Upper lobe of left lung (tissue), 6 donors: ENCODE results near the gene ABCF1. TPM values are rescaled to one million over a fixed set of nuclear protein-coding genes. Genes with fewer than 3 reads are reported as not detected.

Source experiments
- ATAC-seq, 2 donors: fragments of 200-7000 bp; cut with Tn5 transposase; one replicate each; pipeline ENCODE4 v1.9.1; 2022; ENCODE audit warnings: mild to moderate bottlenecking in 2 of 2, moderate library complexity in 2 of 2; ENCODE audit not compliant: low FRiP score in 2 of 2
- DNase-seq, 2 donors: peaks; one replicate each; pipeline ENCODE4 v3.0.0-alpha.2; 2019 to 2020
- H3K27ac ChIP-seq, 4 donors: fragments of 200-600 bp; sonication (generic); one replicate each; pipeline ENCODE4 v1.5.1; 2016 to 2019
- H3K27me3 ChIP-seq, 4 donors: fragments of 200-600 bp; sonication (generic); one replicate each; pipeline ENCODE4 v1.5.1; 2017 to 2019
- H3K36me3 ChIP-seq, 4 donors: fragments of 200-600 bp; sonication (generic); one replicate each; pipeline ENCODE4 v1.5.1; 2016 to 2019
- H3K4me1 ChIP-seq, 4 donors: fragments of 200-600 bp; sonication (generic); one replicate each; pipeline ENCODE4 v1.5.1; 2018 to 2019
- H3K4me3 ChIP-seq, 4 donors: fragments of 200-600 bp; sonication (generic); one replicate each; pipeline ENCODE4 v1.5.1; 2017 to 2019; ENCODE audit warnings: mild to moderate bottlenecking in 2 of 4, moderate library complexity in 1 of 4
- H3K9me3 ChIP-seq, 4 donors: fragments of 200-600 bp; sonication (generic); one replicate each; pipeline ENCODE4 v1.5.1; 2018 to 2019
- CTCF ChIP-seq, 6 experiments: fragments of 450-650 bp in 4 of 6; fragments of 200-600 bp in 2 of 6; sonication (generic) in 2 of 6; IDR thresholded peaks; one replicate each; pipeline ENCODE4 v1.5.1; 2016 to 2019; ENCODE audit warnings: antibody characterized with exemption in 6 of 6
- EP300 ChIP-seq, 4 donors: sonication (generic); formaldehyde crosslinking; IDR thresholded peaks; one replicate each; pipeline ENCODE4 v1.5.1; 2017; ENCODE audit warnings: antibody characterized with exemption in 4 of 4, control low read depth in 2 of 4
- POLR2A ChIP-seq, 4 donors: fragments of 450-650 bp; IDR thresholded peaks; one replicate each; pipeline ENCODE4 v1.5.1; 2016 to 2017; ENCODE audit warnings: antibody characterized with exemption in 4 of 4, mild to moderate bottlenecking in 2 of 4
- POLR2AphosphoS5 ChIP-seq, 2 donors: sonication (generic); formaldehyde crosslinking; IDR thresholded peaks; one replicate each; pipeline ENCODE4 v1.5.1; 2017; ENCODE audit warnings: antibody characterized with exemption in 2 of 2
- WGBS, 2 donors: methylation state at CpG; one replicate each; pipeline ENCODE4 v1.1.5; 2017 to 2018; 5-methylcytosine and 5-hydroxymethylcytosine counted together
- total RNA-seq, 6 donors: library from RNA; depleted of rRNA in 4 of 6; stranded (reverse); fragments of >200 nt in 4 of 6; gene quantifications; one replicate each; pipeline versions ENCODE4 v1.1.0 to v1.2.1, GENCODE V29; 2016 to 2021
- donor health status: DM: no; HTN: no; CAD: no; lungs with moderate emphysema.
- donor health status: DM: no; HTN: yes; CAD: no; lungs with severe emphysema.

ABCF1 gene
- total RNA-seq, 6 donors from 2014 or later: 41.2 to 57.6 (median 52.9) TPM

GRCh38 chr6:30618270-30618797 lies 47.1 kb downstream of the ABCF1 start:
- Histone ChIP-seq H3K4me3 (peak overlapping the region; percentile 57 to 87 (median 70)), H3K9me3 (no peaks in the 10 kb centered on the region), H3K4me1 (peaks cover 23 to 31% (median 25%) of the 10 kb centered on the region in 4 donors), H3K27ac (peak overlapping the region; percentile 95 to 98 (median 96)), H3K27me3 (no peaks in the 10 kb centered on the region), H3K36me3 (peaks cover 23 to 61% (median 35%) of the 10 kb centered on the region in 4 donors)
- ATAC-seq (no peak), DNase-seq (no peak)
- TF ChIP-seq EP300 (IDR thresholded peaks at IDR 0.05) (no peak), CTCF (IDR thresholded peaks at IDR 0.05) (no peak), POLR2A (IDR thresholded peaks at IDR 0.05) (no peak), POLR2AphosphoS5 (IDR thresholded peaks at IDR 0.05) (no peak)
- WGBS, 2 donors: 4 to 8% methylated on average over 8 of the region's 8 CpGs

DNA sequence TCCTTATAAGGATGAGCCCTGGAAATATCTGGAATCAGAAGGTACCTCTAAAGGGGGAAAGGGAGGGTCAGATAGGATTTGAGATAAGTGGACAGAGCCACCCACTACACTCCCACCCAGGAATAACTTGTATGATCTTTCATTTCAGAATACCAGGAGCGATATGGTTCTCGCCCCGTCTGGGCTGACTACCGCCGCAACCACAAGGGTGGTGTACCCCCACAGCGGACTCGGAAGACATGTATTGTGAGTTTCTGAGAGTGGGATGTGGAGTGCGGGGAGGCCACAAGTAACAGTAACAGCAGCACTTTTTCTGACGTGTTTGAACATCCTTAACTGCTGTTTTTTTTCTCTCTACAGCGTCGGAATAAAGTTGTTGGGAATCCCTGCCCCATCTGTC lies 48.3 kb downstream of the ABCF1 start:
- WGBS, 2 donors: 95 to 97% methylated on average over 11 of the region's 11 CpGs
- Histone ChIP-seq H3K4me1 (peaks cover 11 to 19% (median 13%) of the 10 kb centered on the region in 4 donors), H3K4me3 (no peak overlapping the region), H3K27ac (no peak overlapping the region), H3K9me3 (no peaks in the 10 kb centered on the region), H3K27me3 (no peaks in the 10 kb centered on the region), H3K36me3 (peaks cover 23 to 65% (median 46%) of the 10 kb centered on the region in 4 donors)
- ATAC-seq (no peak), DNase-seq (no peak)
- TF ChIP-seq CTCF (IDR thresholded peaks at IDR 0.05) (no peak), POLR2A (IDR thresholded peaks at IDR 0.05) (no peak), POLR2AphosphoS5 (IDR thresholded peaks at IDR 0.05) (no peak), EP300 (IDR thresholded peaks at IDR 0.05) (no peak)

GRCh38 chr6:30625511-30625910 lies 54.3 kb downstream of the ABCF1 start:
- no peak for ATAC-seq
- Histone ChIP-seq H3K36me3 (peaks cover 24 to 64% (median 50%) of the 10 kb centered on the region in 4 donors), H3K27me3 (no peaks in the 10 kb centered on the region), H3K9me3 (no peaks in the 10 kb centered on the region), H3K4me1 (peaks cover 8 to 19% (median 17%) of the 10 kb centered on the region in 4 donors), H3K4me3 (no peak overlapping the region), H3K27ac (peak overlapping the region in 1 of 4 donors; percentile 88)
- DNase-seq: no peak
- no peak for TF ChIP-seq CTCF (IDR thresholded peaks at IDR 0.05)
- TF ChIP-seq POLR2A (IDR thresholded peaks at IDR 0.05): no peak
- no peak for TF ChIP-seq EP300 (IDR thresholded peaks at IDR 0.05)
- no peak for TF ChIP-seq POLR2AphosphoS5 (IDR thresholded peaks at IDR 0.05)
- WGBS, 2 donors: 96 to 98% methylated on average over 8 of the region's 8 CpGs

GRCh38 chr6:30626484-30627366 lies 55.5 kb downstream of the ABCF1 start, which contains the start of gene ATAT1:
Gene ATAT1, plus strand, starts transcription at chr6:30626874.
- whole genome bisulfite sequencing, 2 donors: 2% methylated on average over 15 to 35 of the region's 36 CpGs
- ATAC-seq (peak; percentile 94 to 98), DNase-seq (peak; percentile 93 to 98)
- Histone ChIP-seq H3K27me3 (no peaks in the 10 kb centered on the region), H3K9me3 (no peaks in the 10 kb centered on the region), H3K4me3 (peak within 1 kb of the TSS; percentile 41 to 65 (median 57)), H3K27ac (peak within 1 kb of the TSS; percentile 88 to 91 (median 88)), H3K36me3 (peaks cover 21 to 61% (median 39%) of the 10 kb centered on the region in 4 donors), H3K4me1 (peaks cover 8 to 19% (median 17%) of the 10 kb centered on the region in 4 donors)
- TF ChIP-seq POLR2AphosphoS5 (IDR thresholded peaks at IDR 0.05) (peak; percentile 52 to 80), POLR2A (IDR thresholded peaks at IDR 0.05) (peak in 2 of 4 donors; percentile 30 to 60), EP300 (IDR thresholded peaks at IDR 0.05) (peak in 2 of 4 donors; percentile 13 to 66), CTCF (IDR thresholded peaks at IDR 0.05) (peak; percentile 25 to 73 (median 54))
